GM21447 (cell line): Measurements from ENCODE around the gene CD274.
"Not testable (repeated sequence)": the region's sequence is repeated elsewhere in the genome, so short reads cannot be mapped to it uniquely, and the experiment has no call there.

Experiments used
- ATAC-seq: cut with Tn5 transposase; IDR thresholded peaks from one replicate; pipeline ENCODE4 v1.9.1; 2021; ENCODE audit not compliant: unreplicated experiment

Gene CD274

DNA sequence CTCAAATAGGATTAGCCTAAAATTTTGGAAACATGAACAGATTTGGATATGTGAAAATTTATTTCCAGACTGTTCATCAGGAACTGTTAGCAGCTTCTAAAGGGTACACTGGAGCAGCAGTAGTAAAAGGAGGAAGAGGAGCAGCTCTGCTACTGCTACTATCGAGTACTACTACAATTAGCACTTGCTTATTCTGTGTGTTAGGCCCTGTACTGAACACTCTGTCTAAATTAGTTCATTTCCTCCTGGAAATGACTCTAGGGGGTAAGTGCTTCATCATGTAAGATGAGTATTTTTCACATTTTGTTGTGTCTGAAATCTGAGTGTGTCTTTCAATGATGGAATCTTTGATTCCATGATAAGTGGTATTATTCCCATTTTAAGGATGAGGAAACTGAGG, 9.8 kb downstream of the CD274 start:
- ATAC-seq, result no peak

DNA sequence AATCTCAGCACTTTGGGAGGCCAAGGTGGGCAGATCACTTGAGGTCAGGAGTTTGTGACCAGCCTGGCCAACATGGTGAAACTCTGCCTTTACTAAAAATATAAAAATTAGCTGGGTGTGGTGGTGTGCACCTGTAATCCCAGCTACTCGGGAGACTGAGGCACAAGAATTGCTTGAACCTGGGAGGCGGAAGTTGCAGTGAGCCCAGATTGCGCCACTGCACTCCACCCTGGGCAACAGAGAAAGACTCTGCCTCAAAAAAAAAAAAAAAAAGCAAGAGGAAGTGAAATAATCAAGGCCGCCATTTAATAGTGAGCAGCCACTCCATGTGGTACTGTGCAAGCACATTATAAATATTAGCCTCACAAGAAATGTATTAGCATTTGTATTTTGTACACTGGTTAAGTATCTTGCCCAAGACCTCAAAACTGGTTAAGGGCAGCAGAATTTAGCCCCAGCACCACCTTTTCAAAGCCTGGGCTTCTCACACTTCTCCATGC, 14.5 kb downstream of the CD274 start:
- not testable (repeated sequence) for ATAC-seq

- ATAC-seq, result no peak
These were observed 15.7 kb downstream of the CD274 start for GRCh38 chr9:5466005-5466404.

- no peak for ATAC-seq
These were observed 16.4 kb downstream of the CD274 start for GRCh38 chr9:5466766-5467165.

DNA sequence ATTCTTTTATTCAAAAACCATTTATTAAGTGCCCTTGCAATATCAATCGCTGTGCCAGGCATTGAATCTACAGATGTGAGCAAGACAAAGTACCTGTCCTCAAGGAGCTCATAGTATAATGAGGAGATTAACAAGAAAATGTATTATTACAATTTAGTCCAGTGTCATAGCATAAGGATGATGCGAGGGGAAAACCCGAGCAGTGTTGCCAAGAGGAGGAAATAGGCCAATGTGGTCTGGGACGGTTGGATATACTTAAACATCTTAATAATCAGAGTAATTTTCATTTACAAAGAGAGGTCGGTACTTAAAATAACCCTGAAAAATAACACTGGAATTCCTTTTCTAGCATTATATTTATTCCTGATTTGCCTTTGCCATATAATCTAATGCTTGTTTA, 18.5 kb downstream of the CD274 start:
- no peak for ATAC-seq

DNA sequence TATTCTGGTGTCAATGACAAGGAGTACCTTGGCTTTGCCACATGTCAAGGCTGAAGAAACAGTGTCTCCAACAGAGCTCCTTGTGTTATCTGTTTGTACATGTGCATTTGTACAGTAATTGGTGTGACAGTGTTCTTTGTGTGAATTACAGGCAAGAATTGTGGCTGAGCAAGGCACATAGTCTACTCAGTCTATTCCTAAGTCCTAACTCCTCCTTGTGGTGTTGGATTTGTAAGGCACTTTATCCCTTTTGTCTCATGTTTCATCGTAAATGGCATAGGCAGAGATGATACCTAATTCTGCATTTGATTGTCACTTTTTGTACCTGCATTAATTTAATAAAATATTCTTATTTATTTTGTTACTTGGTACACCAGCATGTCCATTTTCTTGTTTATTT, 19.8 kb downstream of the CD274 start:
- no peak for ATAC-seq

DNA sequence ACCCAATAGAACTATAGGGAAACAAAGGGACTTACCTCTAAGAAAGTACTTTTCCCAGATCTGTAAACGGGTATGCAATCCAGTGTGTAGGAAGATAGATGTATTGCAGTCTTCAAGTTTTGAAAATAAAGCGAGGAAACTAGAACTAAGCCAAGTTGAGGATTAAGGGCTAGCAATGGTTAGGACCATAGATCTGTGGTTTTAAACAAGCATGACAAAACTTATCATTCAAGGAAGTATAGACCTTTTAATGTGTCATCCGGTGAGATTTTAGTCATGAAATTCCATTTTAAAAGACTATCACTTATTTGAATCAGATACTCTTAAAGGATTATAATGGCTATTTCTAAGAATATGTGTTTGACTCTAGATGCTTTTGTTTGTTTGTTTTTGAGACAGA, 20.5 kb downstream of the CD274 start:
- no peak for ATAC-seq

DNA sequence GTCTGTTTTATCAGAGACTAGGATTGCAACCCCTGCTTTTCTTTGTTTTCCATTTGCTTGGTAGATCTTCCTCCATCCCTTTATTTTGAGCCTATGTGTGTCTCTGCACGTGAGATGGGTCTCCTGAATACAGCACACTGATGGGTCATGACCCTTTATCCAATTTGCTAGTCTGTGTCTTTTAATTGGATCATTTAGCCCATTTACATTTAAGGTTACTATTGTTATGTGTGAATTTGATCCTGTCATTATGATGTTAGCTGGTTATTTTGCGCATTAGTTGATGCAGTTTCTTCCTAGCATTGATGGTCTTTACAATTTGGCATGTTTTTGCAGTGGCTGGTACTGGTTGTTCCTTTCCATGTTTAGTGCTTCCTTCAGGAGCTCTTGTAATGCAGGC, 25.3 kb downstream of the CD274 start:
- ATAC-seq, result not testable (repeated sequence)

GRCh38 chr9:5478206-5478605, 27.9 kb downstream of the CD274 start:
- ATAC-seq, result no peak

DNA sequence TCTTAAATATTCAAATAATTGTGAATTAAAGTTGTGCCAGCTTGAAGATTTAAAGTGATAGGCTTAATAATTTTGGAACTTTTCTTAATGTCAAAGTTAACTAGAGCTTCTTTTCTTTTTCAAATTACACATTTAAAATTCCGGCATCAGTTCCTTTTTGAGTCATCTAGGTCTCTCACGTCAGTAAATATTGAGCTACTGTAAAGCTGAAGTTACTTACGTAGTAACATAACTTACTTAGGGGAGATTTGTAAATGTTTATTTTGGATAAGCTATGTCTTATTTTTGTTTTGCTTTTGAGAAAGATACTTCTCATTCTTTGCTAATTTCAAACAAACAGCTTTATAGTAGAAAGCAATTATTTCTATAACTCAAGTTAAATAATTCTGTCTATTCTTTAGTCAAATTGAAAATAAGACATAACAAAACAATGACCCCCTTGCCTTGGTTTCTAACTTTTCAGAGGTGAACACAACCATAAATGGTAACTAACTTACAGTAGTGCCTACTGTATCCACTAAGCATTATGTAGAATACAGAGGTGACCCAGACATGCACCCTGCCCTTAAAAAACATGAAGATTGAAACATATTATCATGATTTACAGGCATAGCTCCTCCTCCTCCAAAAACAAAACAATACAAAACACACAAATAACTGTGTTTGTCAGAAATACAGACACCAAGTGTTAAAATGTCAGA, 29.8 kb downstream of the CD274 start:
- ATAC-seq, result no peak

GRCh38 chr9:5480919-5481318, 30.6 kb downstream of the CD274 start:
- no peak for ATAC-seq

- no peak for ATAC-seq
These were observed 31.1 kb downstream of the CD274 start for GRCh38 chr9:5481322-5482040.

- ATAC-seq, result no peak
These were observed 31.9 kb downstream of the CD274 start for GRCh38 chr9:5482194-5482593.

- no peak for ATAC-seq
These were observed 33.0 kb downstream of the CD274 start for GRCh38 chr9:5483306-5483705.

GRCh38 chr9:5485378-5486085, 35.2 kb downstream of the CD274 start:
- no peak for ATAC-seq

DNA sequence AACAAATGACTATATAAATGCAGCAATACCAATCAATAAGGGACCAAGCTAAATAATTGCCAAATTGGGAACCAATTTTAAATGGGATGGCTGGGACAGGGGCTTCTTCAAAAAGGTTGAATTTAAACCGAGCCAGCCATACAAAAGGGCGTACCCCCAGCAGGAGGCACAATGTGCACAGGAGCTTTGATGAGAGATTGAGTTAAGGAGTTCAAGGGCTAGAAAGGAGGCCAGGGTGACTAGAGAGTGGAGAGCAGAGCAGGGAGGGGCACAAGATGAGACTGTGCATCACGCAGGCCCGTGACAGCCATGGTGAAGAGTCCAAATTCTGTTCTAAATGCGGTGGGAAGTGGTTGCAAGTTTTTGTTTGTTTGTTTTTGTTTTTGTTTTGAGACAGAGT, 36.6 kb downstream of the CD274 start:
- no peak for ATAC-seq

GRCh38 chr9:5488221-5489008, 38.1 kb downstream of the CD274 start:
- no peak for ATAC-seq

GRCh38 chr9:5489630-5490490, 39.5 kb downstream of the CD274 start:
- no peak for ATAC-seq

DNA sequence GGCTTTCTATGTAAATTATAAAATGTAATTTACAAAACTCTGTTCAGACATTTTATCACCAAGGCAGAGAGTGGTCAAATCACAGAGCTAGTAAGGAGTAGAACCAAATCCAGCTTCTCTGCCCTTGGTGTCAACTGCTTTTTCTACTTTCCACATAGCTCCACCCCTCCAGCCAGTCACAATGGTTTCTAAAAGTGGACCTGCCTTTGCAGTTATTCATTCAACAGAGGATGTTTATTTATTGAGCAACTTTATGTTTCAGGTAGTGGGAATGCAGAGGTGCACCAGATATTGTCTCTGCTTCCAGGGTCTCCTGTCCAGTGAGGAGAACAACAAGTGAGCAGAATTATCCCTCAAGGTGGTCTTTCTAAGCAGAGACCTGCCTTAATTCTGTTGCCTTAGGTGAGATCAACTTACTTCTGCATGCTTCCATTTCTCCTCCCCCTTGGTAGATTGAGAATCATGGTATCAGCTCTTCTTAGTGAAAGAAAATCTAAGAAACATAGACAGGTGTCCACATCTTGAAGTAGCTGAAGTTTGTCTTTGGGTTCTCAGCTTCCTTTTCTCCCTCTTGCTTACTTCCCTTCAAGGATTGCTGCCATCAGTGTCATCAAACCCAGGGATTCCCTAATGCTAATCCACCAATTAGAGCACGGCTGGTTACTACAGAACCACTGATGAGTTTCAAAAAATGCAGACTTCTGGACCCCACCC, 42.8 kb downstream of the CD274 start:
- peak; percentile 19 for ATAC-seq
